Measurements from ENCODE around the gene VAV2.

The VAV2 gene

DNA sequence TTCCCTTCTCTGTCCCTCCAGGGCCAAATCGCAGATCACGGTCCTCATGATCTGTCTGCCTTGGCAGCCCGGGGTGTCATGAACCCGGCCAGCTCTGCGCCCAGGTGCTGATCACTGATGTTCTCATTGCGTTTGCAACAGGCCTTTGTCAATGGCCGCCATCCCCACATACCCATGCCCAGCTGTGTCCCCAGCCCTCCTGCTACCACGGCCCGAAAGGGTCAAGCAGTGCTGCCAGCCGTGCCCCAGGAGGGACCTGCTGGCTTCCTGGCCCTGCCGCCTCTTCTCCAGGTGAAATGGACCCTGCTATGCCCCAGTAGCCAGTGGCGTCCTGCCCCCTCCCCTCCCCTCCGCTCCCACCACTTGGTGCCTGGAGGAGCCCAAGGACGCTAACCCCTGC lies 12.8 kb upstream of the VAV2 start:
- DNase-seq (ENCODE audit: low spot score) = peak; percentile 18
- TF ChIP-seq, protein P1, sequence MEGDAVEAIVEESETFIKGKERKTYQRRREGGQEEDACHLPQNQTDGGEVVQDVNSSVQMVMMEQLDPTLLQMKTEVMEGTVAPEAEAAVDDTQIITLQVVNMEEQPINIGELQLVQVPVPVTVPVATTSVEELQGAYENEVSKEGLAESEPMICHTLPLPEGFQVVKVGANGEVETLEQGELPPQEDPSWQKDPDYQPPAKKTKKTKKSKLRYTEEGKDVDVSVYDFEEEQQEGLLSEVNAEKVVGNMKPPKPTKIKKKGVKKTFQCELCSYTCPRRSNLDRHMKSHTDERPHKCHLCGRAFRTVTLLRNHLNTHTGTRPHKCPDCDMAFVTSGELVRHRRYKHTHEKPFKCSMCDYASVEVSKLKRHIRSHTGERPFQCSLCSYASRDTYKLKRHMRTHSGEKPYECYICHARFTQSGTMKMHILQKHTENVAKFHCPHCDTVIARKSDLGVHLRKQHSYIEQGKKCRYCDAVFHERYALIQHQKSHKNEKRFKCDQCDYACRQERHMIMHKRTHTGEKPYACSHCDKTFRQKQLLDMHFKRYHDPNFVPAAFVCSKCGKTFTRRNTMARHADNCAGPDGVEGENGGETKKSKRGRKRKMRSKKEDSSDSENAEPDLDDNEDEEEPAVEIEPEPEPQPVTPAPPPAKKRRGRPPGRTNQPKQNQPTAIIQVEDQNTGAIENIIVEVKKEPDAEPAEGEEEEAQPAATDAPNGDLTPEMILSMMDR (IDR thresholded peaks at IDR 0.05; ENCODE audit: borderline replicate concordance, control extremely low read depth, extremely low read depth, insufficient read depth, missing control alignments) = no peak
- in situ Hi-C loops (cut with MboI; ENCODE audit: low sequenced_read_pairs, unreplicated experiment) = loop anchor here (25.0 kb wide), 1 partner anchor 443 kb away; no protein-coding TSS in a partner anchor

DNA sequence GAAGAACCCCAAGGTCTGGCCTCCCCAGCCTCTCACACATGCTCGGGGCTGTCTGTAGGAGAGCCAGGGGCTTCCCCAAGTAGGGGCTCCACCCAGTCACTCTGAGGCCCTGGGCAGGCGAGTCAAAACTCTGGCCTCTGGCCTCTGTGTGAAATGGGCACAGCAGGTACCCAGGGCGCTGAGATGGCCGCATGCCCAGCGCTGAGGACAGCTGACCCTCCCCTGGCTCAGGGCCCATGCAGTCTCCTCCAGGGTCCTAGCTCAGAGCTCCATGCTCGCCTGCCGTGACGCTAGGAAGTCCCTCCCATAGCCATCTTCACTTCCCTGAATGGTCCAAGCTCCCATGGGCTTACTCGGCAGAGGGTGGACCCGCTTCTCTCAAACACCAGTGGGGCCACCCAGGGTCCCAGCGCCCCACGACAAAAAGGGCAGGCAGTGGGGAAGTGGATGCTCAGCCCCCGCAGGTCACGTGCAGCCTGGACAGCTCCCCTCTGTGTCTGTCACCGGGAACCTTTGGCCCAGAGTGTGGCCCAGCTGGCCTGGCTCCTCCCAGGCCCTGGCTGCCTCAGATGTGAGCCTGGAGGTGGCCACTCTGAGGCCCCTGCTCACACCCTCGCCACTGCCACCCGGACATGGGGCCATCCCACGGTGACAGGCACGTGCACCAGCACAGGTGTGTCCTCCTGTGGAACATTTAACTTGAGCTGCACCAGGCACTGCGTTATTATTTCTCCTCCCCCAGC lies 12.2 kb upstream of the VAV2 start:
- DNase-seq (ENCODE audit: low spot score) = peak; percentile 36
- in situ Hi-C loops (cut with MboI; ENCODE audit: low sequenced_read_pairs, unreplicated experiment) = loop anchor here (25.0 kb wide), 1 partner anchor 442 kb away; no protein-coding TSS in a partner anchor
- TF ChIP-seq, protein P1 (IDR thresholded peaks at IDR 0.05; ENCODE audit: borderline replicate concordance, control extremely low read depth, extremely low read depth, insufficient read depth, missing control alignments) = no peak

GRCh38 chr9:134003237-134003636 lies 11.1 kb upstream of the VAV2 start:
- DNase-seq (ENCODE audit: low spot score) = no peak
- TF ChIP-seq, protein P1 (IDR thresholded peaks at IDR 0.05; ENCODE audit: borderline replicate concordance, control extremely low read depth, extremely low read depth, insufficient read depth, missing control alignments) = no peak
- in situ Hi-C loops (cut with MboI; ENCODE audit: low sequenced_read_pairs, unreplicated experiment) = loop anchor here (25.0 kb wide), 1 partner anchor 441 kb away; no protein-coding TSS in a partner anchor

- in situ Hi-C loops (cut with MboI; ENCODE audit: low sequenced_read_pairs, unreplicated experiment) = loop anchor here (25.0 kb wide), 1 partner anchor 440 kb away; no protein-coding TSS in a partner anchor
- TF ChIP-seq, protein P1 (IDR thresholded peaks at IDR 0.05; ENCODE audit: borderline replicate concordance, control extremely low read depth, extremely low read depth, insufficient read depth, missing control alignments) = no peak
- DNase-seq (ENCODE audit: low spot score) = no peak
These were observed 10.7 kb upstream of the VAV2 start for GRCh38 chr9:134002796-134003195.

DNA sequence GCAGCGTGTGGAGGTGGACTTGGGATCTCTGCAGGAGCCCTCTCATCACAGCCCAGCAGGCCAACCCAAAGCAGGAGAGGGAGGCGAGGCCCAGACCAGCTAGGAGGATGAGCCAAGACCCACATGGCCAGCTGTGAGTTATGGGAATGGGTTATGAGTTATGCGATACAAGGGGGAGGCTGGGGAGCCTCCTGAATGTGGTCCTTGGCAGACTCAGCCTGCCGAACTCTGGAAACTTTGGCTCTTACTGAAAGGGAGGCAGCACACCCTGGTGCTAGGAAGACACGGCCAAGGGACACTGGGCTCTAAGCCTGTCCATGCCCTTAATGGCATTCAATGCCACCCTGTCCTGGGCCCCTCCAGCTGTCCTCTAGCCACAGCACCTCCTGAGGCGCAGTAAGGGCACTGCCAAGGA lies 7.7 kb upstream of the VAV2 start:
- in situ Hi-C loops (cut with MboI; ENCODE audit: low sequenced_read_pairs, unreplicated experiment) = loop anchor here (10.0 to 25.0 kb wide), 2 partner anchors 215 to 438 kb away; no protein-coding TSS in a partner anchor
- peak; percentile 12 for DNase-seq (ENCODE audit: low spot score)
- TF ChIP-seq, protein P1 (IDR thresholded peaks at IDR 0.05; ENCODE audit: borderline replicate concordance, control extremely low read depth, extremely low read depth, insufficient read depth, missing control alignments) = no peak

GRCh38 chr9:133998915-133999595 lies 6.9 kb upstream of the VAV2 start:
- in situ Hi-C loops (cut with MboI; ENCODE audit: low sequenced_read_pairs, unreplicated experiment) = loop anchor here (10.0 kb wide), 1 partner anchor 214 kb away; no protein-coding TSS in a partner anchor
- peak; percentile 3 for DNase-seq (ENCODE audit: low spot score)
- TF ChIP-seq, protein P1 (IDR thresholded peaks at IDR 0.05; ENCODE audit: borderline replicate concordance, control extremely low read depth, extremely low read depth, insufficient read depth, missing control alignments) = no peak

Measured in GM13976 (cell line).